ENCODE measurements around the gene SS18L1. TPM values are rescaled to one million over a fixed set of nuclear protein-coding genes. Genes with fewer than 3 reads are reported as not detected.

Gene SS18L1
- total RNA-seq, 1 experiment from 2014 or later, result 21.6 TPM

- H3K4me1 ChIP-seq (ENCODE audit: control insufficient read depth, insufficient read depth, low read length), result peaks cover 10% of the 10 kb centered on the region
- in situ Hi-C loops (cut with HindIII; ENCODE audit: low pct_unique_long_range_greater_than_20kb, low sequenced_read_pairs), result no loop called here
- H3K9me3 ChIP-seq (ENCODE audit: control insufficient read depth, insufficient read depth, low read depth, low read length), result no peaks in the 10 kb centered on the region
- BruUV-seq (replicated peaks), result no TSS peak
- DNase-seq (ENCODE audit: low read depth, low spot score), result no peak
- TF ChIP-seq SIN3A (IDR thresholded peaks at IDR 0.05; ENCODE audit: borderline replicate concordance, insufficient read depth, low read depth, low read length) (no peak), TCF7L2 (IDR thresholded peaks at IDR 0.05; ENCODE audit: low read depth, low read length) (no peak), POLR2AphosphoS5 (IDR thresholded peaks at IDR 0.05; ENCODE audit: low read depth, low read length) (no peak)
- TF ChIP-seq, protein P1, sequence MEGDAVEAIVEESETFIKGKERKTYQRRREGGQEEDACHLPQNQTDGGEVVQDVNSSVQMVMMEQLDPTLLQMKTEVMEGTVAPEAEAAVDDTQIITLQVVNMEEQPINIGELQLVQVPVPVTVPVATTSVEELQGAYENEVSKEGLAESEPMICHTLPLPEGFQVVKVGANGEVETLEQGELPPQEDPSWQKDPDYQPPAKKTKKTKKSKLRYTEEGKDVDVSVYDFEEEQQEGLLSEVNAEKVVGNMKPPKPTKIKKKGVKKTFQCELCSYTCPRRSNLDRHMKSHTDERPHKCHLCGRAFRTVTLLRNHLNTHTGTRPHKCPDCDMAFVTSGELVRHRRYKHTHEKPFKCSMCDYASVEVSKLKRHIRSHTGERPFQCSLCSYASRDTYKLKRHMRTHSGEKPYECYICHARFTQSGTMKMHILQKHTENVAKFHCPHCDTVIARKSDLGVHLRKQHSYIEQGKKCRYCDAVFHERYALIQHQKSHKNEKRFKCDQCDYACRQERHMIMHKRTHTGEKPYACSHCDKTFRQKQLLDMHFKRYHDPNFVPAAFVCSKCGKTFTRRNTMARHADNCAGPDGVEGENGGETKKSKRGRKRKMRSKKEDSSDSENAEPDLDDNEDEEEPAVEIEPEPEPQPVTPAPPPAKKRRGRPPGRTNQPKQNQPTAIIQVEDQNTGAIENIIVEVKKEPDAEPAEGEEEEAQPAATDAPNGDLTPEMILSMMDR (IDR thresholded peaks at IDR 0.05), result no peak
- TF ChIP-seq, protein P2, sequence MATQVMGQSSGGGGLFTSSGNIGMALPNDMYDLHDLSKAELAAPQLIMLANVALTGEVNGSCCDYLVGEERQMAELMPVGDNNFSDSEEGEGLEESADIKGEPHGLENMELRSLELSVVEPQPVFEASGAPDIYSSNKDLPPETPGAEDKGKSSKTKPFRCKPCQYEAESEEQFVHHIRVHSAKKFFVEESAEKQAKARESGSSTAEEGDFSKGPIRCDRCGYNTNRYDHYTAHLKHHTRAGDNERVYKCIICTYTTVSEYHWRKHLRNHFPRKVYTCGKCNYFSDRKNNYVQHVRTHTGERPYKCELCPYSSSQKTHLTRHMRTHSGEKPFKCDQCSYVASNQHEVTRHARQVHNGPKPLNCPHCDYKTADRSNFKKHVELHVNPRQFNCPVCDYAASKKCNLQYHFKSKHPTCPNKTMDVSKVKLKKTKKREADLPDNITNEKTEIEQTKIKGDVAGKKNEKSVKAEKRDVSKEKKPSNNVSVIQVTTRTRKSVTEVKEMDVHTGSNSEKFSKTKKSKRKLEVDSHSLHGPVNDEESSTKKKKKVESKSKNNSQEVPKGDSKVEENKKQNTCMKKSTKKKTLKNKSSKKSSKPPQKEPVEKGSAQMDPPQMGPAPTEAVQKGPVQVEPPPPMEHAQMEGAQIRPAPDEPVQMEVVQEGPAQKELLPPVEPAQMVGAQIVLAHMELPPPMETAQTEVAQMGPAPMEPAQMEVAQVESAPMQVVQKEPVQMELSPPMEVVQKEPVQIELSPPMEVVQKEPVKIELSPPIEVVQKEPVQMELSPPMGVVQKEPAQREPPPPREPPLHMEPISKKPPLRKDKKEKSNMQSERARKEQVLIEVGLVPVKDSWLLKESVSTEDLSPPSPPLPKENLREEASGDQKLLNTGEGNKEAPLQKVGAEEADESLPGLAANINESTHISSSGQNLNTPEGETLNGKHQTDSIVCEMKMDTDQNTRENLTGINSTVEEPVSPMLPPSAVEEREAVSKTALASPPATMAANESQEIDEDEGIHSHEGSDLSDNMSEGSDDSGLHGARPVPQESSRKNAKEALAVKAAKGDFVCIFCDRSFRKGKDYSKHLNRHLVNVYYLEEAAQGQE (IDR thresholded peaks at IDR 0.05; ENCODE audit: insufficient read depth in 1 of 2, low read depth in 2 of 2, low read length in 1 of 2), result no peak
- intact Hi-C loops (cut with micrococcal nuclease; ENCODE audit: unreplicated experiment), result no loop called here
- ATAC-seq, result no peak
- H3K36me3 ChIP-seq (ENCODE audit: control insufficient read depth, insufficient read depth, low read length), result no peaks in the 10 kb centered on the region
- H3K27me3 ChIP-seq (ENCODE audit: control insufficient read depth, insufficient read depth, low read length), result no peaks in the 10 kb centered on the region; the same call in 1 of the 2 replicates
- no peak overlapping the region for H3K27ac ChIP-seq (ENCODE audit: low read length)
- no peak overlapping the region for H3K4me3 ChIP-seq (ENCODE audit: low read depth in 2 of 2, low read length in 2 of 2)
- POLR2A ChIA-PET, result no interaction called here
- CTCF ChIA-PET, result no interaction called here
These were observed 73.3 kb downstream of the SS18L1 start for GRCh38 chr20:62216636-62217566.

DNA sequence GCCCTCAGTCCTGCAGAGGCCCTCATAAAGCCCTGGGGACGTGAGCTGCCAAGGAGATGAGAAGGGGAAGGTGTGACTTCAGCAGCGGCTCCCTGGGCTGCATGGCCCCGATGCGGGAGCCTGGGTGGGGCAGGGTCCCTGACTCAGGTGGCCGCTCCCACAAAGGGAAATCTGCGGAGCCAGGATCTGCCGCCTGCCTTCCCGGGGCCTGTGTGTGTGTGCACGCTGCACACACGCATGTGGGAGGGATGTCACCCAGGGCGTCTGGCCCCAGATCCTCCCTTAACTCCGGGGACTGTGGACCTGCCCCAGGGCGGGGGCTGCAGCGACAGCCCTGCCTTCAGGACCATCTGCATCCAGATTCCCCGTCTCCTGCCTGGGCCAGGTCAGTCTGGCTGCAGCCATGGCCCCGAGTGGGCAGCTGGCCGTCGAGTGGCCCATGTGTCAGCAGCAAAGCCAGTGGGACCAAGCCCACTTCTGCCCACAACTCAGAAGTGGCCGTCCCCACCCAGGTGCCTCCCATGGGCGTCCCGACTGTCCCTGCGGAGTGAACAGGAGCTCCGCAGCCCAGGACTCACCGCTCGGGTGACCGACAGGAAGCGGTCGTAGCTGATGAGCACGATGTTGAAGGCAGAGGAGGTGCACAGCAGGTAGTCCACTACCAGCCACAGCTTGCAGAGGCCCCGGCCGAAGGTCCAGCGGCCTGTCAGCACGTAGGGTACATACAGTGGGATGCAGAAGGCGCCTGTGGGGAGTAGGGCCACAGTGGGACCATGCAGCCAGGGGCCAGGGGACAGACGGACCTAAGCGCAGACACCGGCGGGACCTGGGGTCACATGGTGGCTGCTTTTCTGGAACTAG is 74.6 kb downstream of the SS18L1 start:
- H3K27ac ChIP-seq (ENCODE audit: low read length), result no peak overlapping the region
- DNase-seq (ENCODE audit: low read depth, low spot score) (no peak), ATAC-seq (no peak)
- ChIA-PET POLR2A (no interaction called here), CTCF (no interaction called here)
- no peaks in the 10 kb centered on the region; the same call in 1 of the 2 replicates for H3K27me3 ChIP-seq (ENCODE audit: control insufficient read depth, insufficient read depth, low read length)
- no peaks in the 10 kb centered on the region for H3K36me3 ChIP-seq (ENCODE audit: control insufficient read depth, insufficient read depth, low read length)
- in situ Hi-C loops (cut with HindIII; ENCODE audit: low pct_unique_long_range_greater_than_20kb, low sequenced_read_pairs), result no loop called here
- intact Hi-C loops (cut with micrococcal nuclease; ENCODE audit: unreplicated experiment), result no loop called here
- H3K4me1 ChIP-seq (ENCODE audit: control insufficient read depth, insufficient read depth, low read length), result peaks cover 4% of the 10 kb centered on the region; the same call in 1 of the 2 replicates
- no peak overlapping the region for H3K4me3 ChIP-seq (ENCODE audit: low read depth in 2 of 2, low read length in 2 of 2)
- no TSS peak for BruUV-seq (replicated peaks)
- no peaks in the 10 kb centered on the region for H3K9me3 ChIP-seq (ENCODE audit: control insufficient read depth, insufficient read depth, low read depth, low read length)
- TF ChIP-seq, protein P2 (IDR thresholded peaks at IDR 0.05; ENCODE audit: insufficient read depth in 1 of 2, low read depth in 2 of 2, low read length in 1 of 2), result 0 out of 4 replicates have a peak, but pooled peaks of 1 of the 2 experiments have one; percentile 1
- TF ChIP-seq SIN3A (IDR thresholded peaks at IDR 0.05; ENCODE audit: borderline replicate concordance, insufficient read depth, low read depth, low read length), result no peak

Data from Panc1 (cell line).